ENCODE data around the gene CD1B.

CD1B gene

GRCh38 chr1:158323866-158324265 is 7.5 kb downstream of the CD1B start:
- no peaks in the 10 kb centered on the region for H3K9me2 ChIP-seq (replicated peaks; ENCODE audit: insufficient read depth, low read length)
- TF ChIP-seq EZH2 (optimal IDR thresholded peaks at IDR 0.05; ENCODE audit: low read depth, low read length) (no peak), EZH2phosphoT487 (IDR thresholded peaks at IDR 0.05; ENCODE audit: low read length) (no peak), CTCF (IDR thresholded peaks at IDR 0.05; ENCODE audit: low read length) (no peak)
- no peak overlapping the region for H3K4me3 ChIP-seq (ENCODE audit: low read length)
- H3K27me3 ChIP-seq (replicated peaks; ENCODE audit: insufficient read depth, low read length) = no peaks in the 10 kb centered on the region
- H3K9ac ChIP-seq (ENCODE audit: low read length) = no peak overlapping the region
- no peak overlapping the region for H2AFZ ChIP-seq (ENCODE audit: low read length)
- H4K20me1 ChIP-seq (ENCODE audit: insufficient read depth, low read length) = no peaks in the 10 kb centered on the region
- no peaks in the 10 kb centered on the region for H3K4me1 ChIP-seq (ENCODE audit: low read length)
- H3K36me3 ChIP-seq (replicated peaks; ENCODE audit: insufficient read depth, low read length) = no peaks in the 10 kb centered on the region
- no peaks in the 10 kb centered on the region for H3K79me2 ChIP-seq (ENCODE audit: low read length)
- H3K4me2 ChIP-seq (ENCODE audit: low read depth, low read length) = no peak overlapping the region
- DNase-seq = no peak
- no peaks in the 10 kb centered on the region for H3F3A ChIP-seq (ENCODE audit: insufficient read depth, low read length)
- no peak overlapping the region for H3K27ac ChIP-seq (ENCODE audit: low read length)
- H3K9me3 ChIP-seq (replicated peaks; ENCODE audit: insufficient read depth, low read length) = no peaks in the 10 kb centered on the region

- Histone ChIP-seq H3K27ac (ENCODE audit: low read length) (no peak overlapping the region), H3K9me3 (replicated peaks; ENCODE audit: insufficient read depth, low read length) (no peaks in the 10 kb centered on the region), H3K27me3 (replicated peaks; ENCODE audit: insufficient read depth, low read length) (no peaks in the 10 kb centered on the region), H2AFZ (ENCODE audit: low read length) (no peak overlapping the region), H3F3A (ENCODE audit: insufficient read depth, low read length) (no peaks in the 10 kb centered on the region), H3K79me2 (ENCODE audit: low read length) (no peaks in the 10 kb centered on the region), H3K9ac (ENCODE audit: low read length) (no peak overlapping the region), H3K9me2 (replicated peaks; ENCODE audit: insufficient read depth, low read length) (no peaks in the 10 kb centered on the region), H3K36me3 (replicated peaks; ENCODE audit: insufficient read depth, low read length) (no peaks in the 10 kb centered on the region), H3K4me3 (ENCODE audit: low read length) (no peak overlapping the region), H4K20me1 (ENCODE audit: insufficient read depth, low read length) (no peaks in the 10 kb centered on the region), H3K4me1 (ENCODE audit: low read length) (no peaks in the 10 kb centered on the region), H3K4me2 (ENCODE audit: low read depth, low read length) (no peak overlapping the region)
- TF ChIP-seq EZH2 (optimal IDR thresholded peaks at IDR 0.05; ENCODE audit: low read depth, low read length) = no peak
- no peak for TF ChIP-seq EZH2phosphoT487 (IDR thresholded peaks at IDR 0.05; ENCODE audit: low read length)
- no peak for TF ChIP-seq CTCF (IDR thresholded peaks at IDR 0.05; ENCODE audit: low read length)
- no peak for DNase-seq
Measured at GRCh38 chr1:158311066-158311465, 20.3 kb downstream of the CD1B start.

- DNase-seq = no peak
- Histone ChIP-seq H3K9ac (ENCODE audit: low read length) (no peak overlapping the region), H3K79me2 (ENCODE audit: low read length) (no peaks in the 10 kb centered on the region), H3K4me2 (ENCODE audit: low read depth, low read length) (no peak overlapping the region), H3K9me3 (replicated peaks; ENCODE audit: insufficient read depth, low read length) (no peaks in the 10 kb centered on the region), H3K27ac (ENCODE audit: low read length) (no peak overlapping the region), H3K4me3 (ENCODE audit: low read length) (no peak overlapping the region), H4K20me1 (ENCODE audit: insufficient read depth, low read length) (no peaks in the 10 kb centered on the region), H3K4me1 (ENCODE audit: low read length) (no peaks in the 10 kb centered on the region), H3K27me3 (replicated peaks; ENCODE audit: insufficient read depth, low read length) (no peaks in the 10 kb centered on the region), H3F3A (ENCODE audit: insufficient read depth, low read length) (no peaks in the 10 kb centered on the region), H3K9me2 (replicated peaks; ENCODE audit: insufficient read depth, low read length) (no peaks in the 10 kb centered on the region), H2AFZ (ENCODE audit: low read length) (no peak overlapping the region), H3K36me3 (replicated peaks; ENCODE audit: insufficient read depth, low read length) (no peaks in the 10 kb centered on the region)
- TF ChIP-seq EZH2 (optimal IDR thresholded peaks at IDR 0.05; ENCODE audit: low read depth, low read length) (no peak), CTCF (IDR thresholded peaks at IDR 0.05; ENCODE audit: low read length) (no peak), EZH2phosphoT487 (IDR thresholded peaks at IDR 0.05; ENCODE audit: low read length) (no peak)
Measured at GRCh38 chr1:158310623-158311022, 20.7 kb downstream of the CD1B start.

Data from MM.1S (cell line).